DND-41 (cell line): ENCODE measurements around the gene LMF2.

Source experiments
- ATAC-seq: fragments of 200-7000 bp; cut with Tn5 transposase; 3 replicates; pipeline ENCODE4 v1.9.1; 2021; ENCODE audit warnings: low read depth; ENCODE audit not compliant: insufficient read depth
- DNase-seq: peaks from one replicate; pipeline ENCODE4 v3.0.0-alpha.2; 2020
- H2AFZ ChIP-seq: 2 replicates; pipeline ENCODE4 v1.6.0; 2012; ENCODE audit warnings: low read depth, low read length
- H3K27ac ChIP-seq: 2 replicates; pipeline ENCODE4 v1.5.1; 2012; ENCODE audit warnings: low read length, inconsistent platforms
- H3K27me3 ChIP-seq: fragments of 200-600 bp; sonication (generic); 2 replicates; pipeline ENCODE4 v1.6.0; 2012; ENCODE audit warnings: low read length, mild to moderate bottlenecking, inconsistent platforms; ENCODE audit not compliant: insufficient read depth, poor library complexity
- H3K36me3 ChIP-seq: 2 replicates; pipeline ENCODE4 v1.5.1; 2012; ENCODE audit warnings: low read length, inconsistent platforms; ENCODE audit not compliant: insufficient read depth
- H3K4me1 ChIP-seq: 2 replicates; pipeline ENCODE4 v1.5.1; 2012; ENCODE audit warnings: mild to moderate bottlenecking, low read length; ENCODE audit not compliant: insufficient read depth
- H3K4me2 ChIP-seq: 2 replicates; pipeline ENCODE4 v1.6.0; 2012; ENCODE audit warnings: mild to moderate bottlenecking, moderate library complexity, low read length, inconsistent platforms; ENCODE audit not compliant: insufficient read depth
- H3K4me3 ChIP-seq, 2 experiments: fragments of 200-600 bp in 1 of 2; shearing (Covaris generic) in 1 of 2; 2 replicates each; pipeline ENCODE4 v1.5.1; 2012 to 2016; ENCODE audit warnings: inconsistent platforms in 2 of 2, low read length in 2 of 2, mild to moderate bottlenecking in 2 of 2, low read depth in 1 of 2, moderate library complexity in 1 of 2
- H3K79me2 ChIP-seq: 2 replicates; pipeline ENCODE4 v1.6.0; 2012; ENCODE audit warnings: low read length, inconsistent platforms; ENCODE audit not compliant: insufficient read depth
- H3K9ac ChIP-seq: 2 replicates; pipeline ENCODE4 v1.6.0; 2012; ENCODE audit warnings: low read depth, mild to moderate bottlenecking, inconsistent platforms, low read length, moderate library complexity
- H3K9me3 ChIP-seq: 2 replicates; pipeline ENCODE4 v1.5.1; 2012; ENCODE audit warnings: low read length, moderate library complexity, mild to moderate bottlenecking, inconsistent platforms; ENCODE audit not compliant: insufficient read depth, severe bottlenecking
- H4K20me1 ChIP-seq: 2 replicates; pipeline ENCODE4 v1.6.0; 2012; ENCODE audit warnings: low read length; ENCODE audit not compliant: insufficient read depth
- EZH2 ChIP-seq: IDR thresholded peaks from 3 replicates; pipeline ENCODE4 v1.6.1; 2012; ENCODE audit warnings: borderline replicate concordance, low read depth, mild to moderate bottlenecking, moderate library complexity, low read length, inconsistent platforms; ENCODE audit not compliant: severe bottlenecking
- TF ChIP-seq, protein P1 (sequence below): IDR thresholded peaks from 2 replicates; pipeline ENCODE4 v1.5.1; 2012; ENCODE audit warnings: borderline replicate concordance, low read length, moderate library complexity, mild to moderate bottlenecking; ENCODE audit not compliant: poor library complexity, severe bottlenecking; ENCODE audit errors: extremely low read depth

The LMF2 gene

DNA sequence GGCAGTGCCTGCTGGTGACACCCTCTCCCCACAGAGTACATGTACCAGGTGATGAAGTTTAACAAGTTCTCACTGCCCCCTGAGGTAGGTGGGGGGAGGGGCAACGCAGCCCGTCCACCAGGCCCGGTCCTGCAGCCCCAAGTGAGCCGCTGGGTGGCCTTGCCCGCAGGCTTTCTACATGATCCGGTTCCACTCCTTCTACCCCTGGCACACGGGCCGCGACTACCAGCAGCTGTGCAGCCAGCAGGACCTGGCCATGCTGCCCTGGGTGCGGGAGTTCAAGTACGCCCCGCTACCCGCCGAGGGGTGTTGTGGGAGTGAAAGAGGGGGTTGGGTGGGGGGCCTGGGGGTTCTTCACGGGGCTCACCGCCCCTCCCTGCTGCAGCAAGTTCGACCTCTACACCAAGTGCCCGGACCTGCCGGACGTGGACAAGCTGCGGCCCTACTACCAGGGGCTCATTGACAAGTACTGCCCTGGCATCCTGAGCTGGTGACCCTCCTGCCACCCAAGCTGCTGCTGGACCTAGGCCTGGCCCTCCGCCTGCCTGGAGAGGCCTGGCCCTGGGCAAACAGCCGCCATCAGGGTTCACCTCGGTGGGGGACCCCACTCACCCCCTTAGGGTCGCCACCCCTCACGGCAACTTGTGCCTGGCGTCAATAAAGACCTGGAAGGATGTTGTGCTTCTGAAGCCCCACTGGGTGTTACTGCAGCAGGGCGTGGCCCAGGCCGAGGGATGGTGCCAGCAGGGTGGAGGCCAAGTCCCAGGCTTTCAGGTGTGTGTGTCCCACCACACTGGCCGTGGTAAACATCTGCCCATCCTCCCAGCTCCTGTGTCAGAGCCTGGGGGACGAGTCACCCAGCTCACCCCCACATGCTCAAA is 17.9 kb downstream of the LMF2 start:
- Histone ChIP-seq H3K79me2 (no peaks in the 10 kb centered on the region), H3K27ac (no peak overlapping the region), H3K27me3 (no peaks in the 10 kb centered on the region), H3K9ac (no peak overlapping the region), H3K4me1 (no peaks in the 10 kb centered on the region), H4K20me1 (no peaks in the 10 kb centered on the region), H3K4me3 (no peak overlapping the region), H3K9me3 (no peaks in the 10 kb centered on the region), H3K4me2 (no peak overlapping the region), H2AFZ (no peak overlapping the region), H3K36me3 (no peaks in the 10 kb centered on the region)
- TF ChIP-seq, protein P1, sequence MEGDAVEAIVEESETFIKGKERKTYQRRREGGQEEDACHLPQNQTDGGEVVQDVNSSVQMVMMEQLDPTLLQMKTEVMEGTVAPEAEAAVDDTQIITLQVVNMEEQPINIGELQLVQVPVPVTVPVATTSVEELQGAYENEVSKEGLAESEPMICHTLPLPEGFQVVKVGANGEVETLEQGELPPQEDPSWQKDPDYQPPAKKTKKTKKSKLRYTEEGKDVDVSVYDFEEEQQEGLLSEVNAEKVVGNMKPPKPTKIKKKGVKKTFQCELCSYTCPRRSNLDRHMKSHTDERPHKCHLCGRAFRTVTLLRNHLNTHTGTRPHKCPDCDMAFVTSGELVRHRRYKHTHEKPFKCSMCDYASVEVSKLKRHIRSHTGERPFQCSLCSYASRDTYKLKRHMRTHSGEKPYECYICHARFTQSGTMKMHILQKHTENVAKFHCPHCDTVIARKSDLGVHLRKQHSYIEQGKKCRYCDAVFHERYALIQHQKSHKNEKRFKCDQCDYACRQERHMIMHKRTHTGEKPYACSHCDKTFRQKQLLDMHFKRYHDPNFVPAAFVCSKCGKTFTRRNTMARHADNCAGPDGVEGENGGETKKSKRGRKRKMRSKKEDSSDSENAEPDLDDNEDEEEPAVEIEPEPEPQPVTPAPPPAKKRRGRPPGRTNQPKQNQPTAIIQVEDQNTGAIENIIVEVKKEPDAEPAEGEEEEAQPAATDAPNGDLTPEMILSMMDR: no peak
- TF ChIP-seq EZH2: no peak
- DNase-seq (no peak), ATAC-seq (no peak)

DNA sequence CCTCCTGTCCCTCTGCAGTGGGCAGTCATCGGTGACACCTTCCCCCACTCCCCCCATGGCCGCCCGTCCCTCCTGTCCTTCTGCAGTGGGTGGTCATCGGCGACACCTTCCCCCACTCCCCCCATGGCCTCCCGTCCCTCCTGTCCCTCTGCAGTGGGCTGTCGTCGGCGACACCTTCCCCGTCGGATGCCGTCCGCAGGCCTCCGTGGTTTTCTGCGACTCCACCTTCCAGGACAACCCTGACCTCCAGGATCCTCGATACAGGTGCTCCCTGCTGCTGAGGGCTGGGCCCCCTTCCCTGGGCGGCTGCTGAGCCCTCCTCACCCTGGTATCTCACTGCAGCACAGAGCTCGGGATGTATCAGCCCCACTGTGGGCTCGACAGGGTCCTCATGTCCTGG is 18.6 kb downstream of the LMF2 start:
- H3K4me2 ChIP-seq: no peak overlapping the region
- no peaks in the 10 kb centered on the region for H3K9me3 ChIP-seq
- no peak overlapping the region for H3K4me3 ChIP-seq
- H3K36me3 ChIP-seq: no peaks in the 10 kb centered on the region
- no peaks in the 10 kb centered on the region for H3K4me1 ChIP-seq
- ATAC-seq (no peak), DNase-seq (no peak)
- no peak overlapping the region for H2AFZ ChIP-seq
- no peak overlapping the region for H3K9ac ChIP-seq
- no peaks in the 10 kb centered on the region for H3K27me3 ChIP-seq
- H3K79me2 ChIP-seq: no peaks in the 10 kb centered on the region
- H3K27ac ChIP-seq: no peak overlapping the region
- H4K20me1 ChIP-seq: no peaks in the 10 kb centered on the region
- TF ChIP-seq EZH2: no peak
- TF ChIP-seq, protein P1: no peak

DNA sequence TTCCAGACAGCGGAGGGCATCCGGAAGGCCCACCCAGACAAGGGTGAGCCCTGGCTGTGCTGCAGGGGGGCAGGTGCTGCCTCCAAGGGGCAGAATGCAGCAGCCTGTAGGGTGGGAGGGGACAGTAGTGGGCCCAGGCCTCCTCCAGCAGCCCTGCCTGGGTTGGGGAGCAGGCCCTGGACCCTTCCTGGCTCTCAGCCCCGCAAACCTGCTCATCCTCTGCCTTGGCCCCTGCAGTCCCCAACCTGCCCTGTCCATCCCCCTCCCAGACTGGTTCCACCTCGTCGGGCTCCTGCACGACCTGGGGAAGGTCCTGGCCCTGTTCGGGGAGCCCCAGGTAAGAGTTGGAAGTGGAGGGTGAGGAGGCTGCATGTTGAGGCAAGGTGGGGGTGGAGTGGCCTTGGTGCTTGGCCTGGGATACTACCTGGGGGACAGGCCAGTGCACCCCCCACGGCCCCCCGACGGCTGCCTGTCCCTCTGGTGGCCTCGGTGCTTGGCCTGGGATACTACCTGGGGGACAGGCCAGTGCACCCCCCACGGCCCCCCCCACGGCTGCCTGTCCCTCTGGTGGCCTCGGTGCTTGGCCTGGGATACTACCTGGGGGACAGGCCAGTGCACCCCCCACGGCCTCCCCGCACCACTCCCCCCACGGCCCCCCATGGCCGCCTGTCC is 19.4 kb downstream of the LMF2 start:
- TF ChIP-seq EZH2: no peak
- TF ChIP-seq, protein P1: no peak
- no peak overlapping the region for H3K27ac ChIP-seq
- no peaks in the 10 kb centered on the region for H3K79me2 ChIP-seq
- DNase-seq (no peak), ATAC-seq (no peak)
- no peak overlapping the region for H3K9ac ChIP-seq
- H2AFZ ChIP-seq: no peak overlapping the region
- no peaks in the 10 kb centered on the region for H3K27me3 ChIP-seq
- H3K36me3 ChIP-seq: no peaks in the 10 kb centered on the region
- no peak overlapping the region for H3K4me2 ChIP-seq
- H3K4me3 ChIP-seq: no peak overlapping the region
- H3K9me3 ChIP-seq: no peaks in the 10 kb centered on the region
- no peaks in the 10 kb centered on the region for H3K4me1 ChIP-seq
- H4K20me1 ChIP-seq: no peaks in the 10 kb centered on the region
